Nephron progenitor cell (in vitro differentiated cells): ENCODE measurements around the gene PPIH.

ENCODE experiments used
- DNase-seq: peaks from one replicate; pipeline ENCODE4 v3.0.0; 2021
- H3K27ac Mint-ChIP-seq: 2 replicates; pipeline ENCODE4 v1.8.0; 2021; ENCODE audit warnings: mild to moderate bottlenecking, moderate library complexity, mixed read lengths
- H3K27me3 Mint-ChIP-seq: 2 replicates; pipeline ENCODE4 v1.8.0; 2021; ENCODE audit warnings: mild to moderate bottlenecking, low read depth, mixed read lengths; ENCODE audit not compliant: poor library complexity
- H3K36me3 Mint-ChIP-seq: 2 replicates; pipeline ENCODE4 v1.8.0; 2021; ENCODE audit warnings: low read depth, mixed read lengths
- H3K4me1 Mint-ChIP-seq: 2 replicates; pipeline ENCODE4 v1.8.0; 2021; ENCODE audit warnings: mixed read lengths
- H3K4me3 Mint-ChIP-seq: 2 replicates; pipeline ENCODE4 v1.8.0; 2021; ENCODE audit warnings: mild to moderate bottlenecking, moderate library complexity, mixed read lengths
- H3K9me3 Mint-ChIP-seq: 2 replicates; pipeline ENCODE4 v1.8.0; 2021; ENCODE audit warnings: mild to moderate bottlenecking, moderate library complexity, mixed read lengths
- TF ChIP-seq, protein P1 (sequence below): fragments of 200-600 bp; sonication (generic); IDR thresholded peaks from 2 replicates; pipeline ENCODE4 v1.5.0; 2021; ENCODE audit warnings: antibody characterized with exemption

The PPIH gene

DNA sequence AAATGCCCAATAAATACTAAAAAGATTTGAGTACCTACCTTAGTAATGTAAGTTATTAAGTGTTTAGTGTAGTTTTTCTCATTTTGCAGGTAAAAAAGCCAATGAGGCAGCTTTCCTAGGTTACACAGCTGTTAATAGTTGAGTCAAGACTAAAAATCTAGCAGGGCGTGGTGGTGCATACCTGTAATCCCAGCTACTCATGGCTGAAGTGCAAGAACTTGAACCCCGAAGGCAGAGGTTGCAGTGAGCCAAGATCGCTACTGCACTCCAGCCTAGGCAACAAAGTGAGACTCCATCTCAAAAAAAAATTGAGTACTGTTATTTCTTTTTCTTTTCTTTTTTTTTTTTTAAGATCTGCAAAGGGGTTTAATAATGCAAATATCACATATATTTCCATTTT, 31.7 kb downstream of the PPIH start:
- H3K27ac Mint-ChIP-seq: peak overlapping the region; percentile 54
- no peak for DNase-seq
- no peak overlapping the region for H3K4me3 Mint-ChIP-seq
- peaks cover 77% of the 10 kb centered on the region for H3K4me1 Mint-ChIP-seq
- no peaks in the 10 kb centered on the region for H3K9me3 Mint-ChIP-seq
- TF ChIP-seq, protein P1, sequence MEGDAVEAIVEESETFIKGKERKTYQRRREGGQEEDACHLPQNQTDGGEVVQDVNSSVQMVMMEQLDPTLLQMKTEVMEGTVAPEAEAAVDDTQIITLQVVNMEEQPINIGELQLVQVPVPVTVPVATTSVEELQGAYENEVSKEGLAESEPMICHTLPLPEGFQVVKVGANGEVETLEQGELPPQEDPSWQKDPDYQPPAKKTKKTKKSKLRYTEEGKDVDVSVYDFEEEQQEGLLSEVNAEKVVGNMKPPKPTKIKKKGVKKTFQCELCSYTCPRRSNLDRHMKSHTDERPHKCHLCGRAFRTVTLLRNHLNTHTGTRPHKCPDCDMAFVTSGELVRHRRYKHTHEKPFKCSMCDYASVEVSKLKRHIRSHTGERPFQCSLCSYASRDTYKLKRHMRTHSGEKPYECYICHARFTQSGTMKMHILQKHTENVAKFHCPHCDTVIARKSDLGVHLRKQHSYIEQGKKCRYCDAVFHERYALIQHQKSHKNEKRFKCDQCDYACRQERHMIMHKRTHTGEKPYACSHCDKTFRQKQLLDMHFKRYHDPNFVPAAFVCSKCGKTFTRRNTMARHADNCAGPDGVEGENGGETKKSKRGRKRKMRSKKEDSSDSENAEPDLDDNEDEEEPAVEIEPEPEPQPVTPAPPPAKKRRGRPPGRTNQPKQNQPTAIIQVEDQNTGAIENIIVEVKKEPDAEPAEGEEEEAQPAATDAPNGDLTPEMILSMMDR: no peak
- H3K36me3 Mint-ChIP-seq: peaks cover 28% of the 10 kb centered on the region
- H3K27me3 Mint-ChIP-seq: no peaks in the 10 kb centered on the region

DNA sequence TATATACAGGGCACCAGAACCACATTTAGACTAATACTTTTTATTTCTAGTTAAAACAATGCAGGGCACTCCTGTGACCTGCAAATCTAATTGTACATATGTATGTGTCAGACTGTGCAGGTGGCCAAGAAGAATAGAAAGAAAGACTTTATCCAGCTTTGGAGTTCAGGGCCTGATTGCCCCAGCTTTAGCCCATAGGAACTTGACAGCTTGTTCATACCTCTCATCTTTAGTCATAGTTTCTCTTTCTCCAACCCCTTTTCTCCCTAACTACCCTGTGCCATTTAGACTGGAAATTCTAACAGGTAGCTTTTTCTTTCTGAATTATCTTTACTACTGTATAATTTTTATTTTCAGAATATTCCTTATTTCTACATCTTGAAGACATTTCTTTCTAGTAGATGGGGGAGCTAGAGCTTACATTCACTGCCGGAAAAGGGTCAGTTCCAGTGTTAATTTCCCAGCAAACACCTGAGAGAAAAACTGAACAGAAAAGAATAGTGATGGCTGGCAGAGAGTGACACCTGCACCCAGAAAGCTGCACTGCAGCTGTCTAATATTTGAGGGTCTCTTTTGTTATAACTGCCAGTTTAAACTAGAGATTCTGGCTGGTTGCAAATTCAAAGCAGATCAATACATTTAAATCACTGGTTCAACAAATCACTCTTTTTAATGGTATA, 32.4 kb downstream of the PPIH start:
- Mint-ChIP-seq H3K27ac (no peak overlapping the region), H3K27me3 (no peaks in the 10 kb centered on the region), H3K36me3 (peaks cover 35% of the 10 kb centered on the region), H3K4me3 (peak overlapping the region; percentile 36), H3K9me3 (no peaks in the 10 kb centered on the region), H3K4me1 (peaks cover 70% of the 10 kb centered on the region)
- TF ChIP-seq, protein P1: no peak
- no peak for DNase-seq

DNA sequence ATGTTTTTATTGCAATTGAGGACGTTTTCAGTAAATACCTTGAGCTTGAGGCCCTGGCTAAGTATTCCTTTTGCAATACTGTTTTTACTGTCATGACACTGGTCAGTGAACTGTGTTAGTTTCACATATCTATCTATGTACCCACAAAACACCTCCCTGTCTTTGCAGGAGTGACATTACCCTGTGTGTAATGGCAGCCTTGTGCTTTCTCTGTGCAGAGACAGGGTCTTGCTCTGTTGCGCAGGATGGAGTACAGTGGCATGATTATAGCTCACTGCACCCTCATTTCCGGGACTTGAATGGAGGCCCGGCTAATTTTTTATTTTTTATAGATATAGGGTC, 32.9 kb downstream of the PPIH start:
- no peak overlapping the region for H3K27ac Mint-ChIP-seq
- DNase-seq: no peak
- H3K36me3 Mint-ChIP-seq: peaks cover 41% of the 10 kb centered on the region
- H3K9me3 Mint-ChIP-seq: no peaks in the 10 kb centered on the region
- H3K4me3 Mint-ChIP-seq: no peak overlapping the region
- TF ChIP-seq, protein P1: no peak
- peaks cover 65% of the 10 kb centered on the region for H3K4me1 Mint-ChIP-seq
- H3K27me3 Mint-ChIP-seq: no peaks in the 10 kb centered on the region

DNA sequence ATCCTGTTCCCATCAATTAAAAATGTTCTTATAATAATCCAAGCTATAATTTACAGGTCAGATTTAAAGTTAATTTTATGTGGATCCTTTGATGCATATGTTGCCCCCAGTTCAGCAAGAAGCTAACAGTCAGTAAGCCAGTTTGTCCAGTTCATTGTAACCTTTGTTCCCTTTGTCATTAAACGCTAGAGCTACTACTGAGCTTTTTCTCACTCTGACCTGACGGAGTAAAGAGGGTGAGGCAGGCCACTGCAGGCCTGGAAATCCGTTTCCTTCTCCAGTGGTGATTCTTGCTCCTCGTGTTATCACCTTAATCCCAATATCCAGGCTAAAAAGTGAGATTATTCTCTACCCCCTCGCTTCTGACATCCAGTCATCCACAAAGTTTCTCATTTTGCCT, 34.2 kb downstream of the PPIH start:
- H3K36me3 Mint-ChIP-seq: peaks cover 53% of the 10 kb centered on the region
- no peak for DNase-seq
- no peaks in the 10 kb centered on the region for H3K9me3 Mint-ChIP-seq
- peak overlapping the region; percentile 84 for H3K27ac Mint-ChIP-seq
- TF ChIP-seq, protein P1: no peak
- no peaks in the 10 kb centered on the region for H3K27me3 Mint-ChIP-seq
- peaks cover 52% of the 10 kb centered on the region for H3K4me1 Mint-ChIP-seq
- no peak overlapping the region for H3K4me3 Mint-ChIP-seq

DNA sequence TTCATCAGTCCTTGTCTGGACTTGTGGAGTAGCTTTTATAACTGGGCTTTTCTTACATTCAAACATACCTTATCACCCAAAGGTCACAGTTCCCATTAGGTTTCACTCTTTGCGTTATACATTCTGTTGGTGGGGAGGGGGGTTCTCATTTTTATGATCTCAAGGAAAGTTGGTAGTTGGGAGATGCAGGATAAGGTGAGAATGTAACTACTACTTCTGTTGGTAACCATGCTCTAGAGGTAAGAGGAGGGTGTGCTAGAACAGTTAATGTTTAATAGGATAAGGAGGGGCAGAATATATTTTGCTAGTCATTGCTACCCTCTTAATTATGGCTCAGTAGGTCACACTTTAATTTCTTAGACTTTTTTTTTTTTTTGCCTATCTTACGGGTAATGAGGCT, 34.7 kb downstream of the PPIH start:
- H3K36me3 Mint-ChIP-seq: peaks cover 53% of the 10 kb centered on the region
- peak overlapping the region; percentile 84 for H3K27ac Mint-ChIP-seq
- H3K27me3 Mint-ChIP-seq: no peaks in the 10 kb centered on the region
- no peak overlapping the region for H3K4me3 Mint-ChIP-seq
- H3K9me3 Mint-ChIP-seq: no peaks in the 10 kb centered on the region
- TF ChIP-seq, protein P1: no peak
- no peak for DNase-seq
- H3K4me1 Mint-ChIP-seq: peaks cover 47% of the 10 kb centered on the region

DNA sequence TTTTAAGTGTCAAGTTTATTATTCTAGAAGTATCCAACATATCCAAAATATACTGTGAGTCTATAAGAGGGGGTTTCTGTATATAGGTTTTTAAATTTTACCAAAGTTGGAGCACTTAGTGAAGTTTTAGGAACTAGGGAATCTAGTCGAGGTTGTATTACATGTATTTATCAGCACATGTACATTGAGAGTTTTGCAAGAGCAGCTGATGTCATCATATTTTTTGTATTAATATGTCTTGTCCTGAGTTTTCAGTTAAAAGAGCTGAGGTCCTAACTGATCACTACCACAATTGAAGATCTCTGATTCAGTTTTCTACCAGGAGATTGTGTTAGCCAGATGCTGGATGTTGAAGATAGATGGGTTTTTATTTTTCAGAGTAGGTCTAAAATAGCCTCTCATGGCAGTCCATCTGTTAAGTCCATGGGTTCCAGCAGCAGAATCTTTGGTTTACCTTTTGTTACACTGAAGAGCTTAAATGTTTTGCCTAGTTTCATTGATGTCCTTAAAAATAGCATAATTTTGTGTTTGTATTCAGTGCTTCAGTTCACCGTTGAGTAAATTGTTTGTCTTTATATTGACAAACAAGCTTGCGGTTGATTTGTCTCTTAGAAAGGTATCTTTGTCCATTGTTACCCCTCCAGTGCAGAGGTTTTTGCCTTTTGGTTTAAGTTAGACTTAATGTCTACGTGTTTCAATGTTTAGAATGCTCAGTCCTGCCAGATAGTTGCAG, 40.0 kb downstream of the PPIH start:
- Mint-ChIP-seq H3K27me3 (no peaks in the 10 kb centered on the region), H3K36me3 (peaks cover 94% of the 10 kb centered on the region), H3K4me3 (no peak overlapping the region), H3K4me1 (no peaks in the 10 kb centered on the region), H3K9me3 (no peaks in the 10 kb centered on the region), H3K27ac (no peak overlapping the region)
- no peak for DNase-seq
- TF ChIP-seq, protein P1: no peak
